ENCODE data around the gene CSNK2A1. TPM values are rescaled to one million over a fixed set of nuclear protein-coding genes. Genes with fewer than 3 reads are reported as not detected.
A peak's percentile ranks its signal among the peaks of the same experiment; 100 is the strongest.

CSNK2A1 gene
- total RNA-seq, 1 donor from 2014 or later, result 228 TPM

DNA sequence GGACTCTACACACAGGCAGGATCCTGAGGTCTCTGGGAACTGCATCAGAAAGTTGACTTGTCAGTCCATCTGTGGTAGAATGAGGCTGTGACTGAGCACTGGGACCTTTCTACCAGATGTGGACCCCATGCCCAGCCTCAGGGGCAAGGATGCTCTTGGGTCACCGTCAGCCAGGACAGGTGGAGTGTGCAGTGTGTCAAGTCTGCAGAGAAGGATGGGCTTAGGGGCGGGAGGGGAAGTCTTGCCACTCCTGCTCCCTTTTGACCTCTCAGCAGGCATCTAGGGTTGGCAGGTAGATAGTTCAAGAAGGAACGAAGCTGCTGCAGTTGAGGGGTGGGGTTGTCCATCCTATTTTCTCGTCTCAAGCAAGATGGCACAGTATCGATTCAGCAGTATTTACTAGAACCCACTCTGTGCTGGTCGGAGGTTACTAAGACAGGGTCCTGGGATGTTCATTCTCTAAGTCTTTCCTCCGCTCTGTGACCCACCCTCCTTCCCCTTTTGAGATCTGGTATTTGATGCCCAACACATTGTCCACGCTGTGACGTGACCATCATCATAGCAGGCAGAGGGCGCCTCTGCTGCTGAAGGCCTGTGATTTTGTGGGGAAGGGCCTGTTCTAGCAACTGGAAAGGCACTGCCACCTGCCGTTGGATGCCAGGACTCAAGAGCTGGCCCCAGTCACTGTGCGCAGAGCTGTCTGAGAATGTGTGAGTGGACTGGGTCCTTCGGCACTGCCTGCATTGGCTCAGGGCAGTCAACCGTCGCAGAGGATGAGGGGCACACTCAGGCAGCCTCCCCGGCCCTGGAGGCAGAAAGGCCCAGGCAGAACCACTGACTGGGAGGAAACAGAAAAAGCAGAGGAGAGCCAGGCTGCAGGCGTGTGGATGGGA is 112.3 kb downstream of the CSNK2A1 start:
- peak; percentile 56 for DNase-seq (ENCODE audit: low read depth)
- no peak overlapping the region for H3K4me3 ChIP-seq (ENCODE audit: low read depth, low read length)
- TF ChIP-seq, protein P1, sequence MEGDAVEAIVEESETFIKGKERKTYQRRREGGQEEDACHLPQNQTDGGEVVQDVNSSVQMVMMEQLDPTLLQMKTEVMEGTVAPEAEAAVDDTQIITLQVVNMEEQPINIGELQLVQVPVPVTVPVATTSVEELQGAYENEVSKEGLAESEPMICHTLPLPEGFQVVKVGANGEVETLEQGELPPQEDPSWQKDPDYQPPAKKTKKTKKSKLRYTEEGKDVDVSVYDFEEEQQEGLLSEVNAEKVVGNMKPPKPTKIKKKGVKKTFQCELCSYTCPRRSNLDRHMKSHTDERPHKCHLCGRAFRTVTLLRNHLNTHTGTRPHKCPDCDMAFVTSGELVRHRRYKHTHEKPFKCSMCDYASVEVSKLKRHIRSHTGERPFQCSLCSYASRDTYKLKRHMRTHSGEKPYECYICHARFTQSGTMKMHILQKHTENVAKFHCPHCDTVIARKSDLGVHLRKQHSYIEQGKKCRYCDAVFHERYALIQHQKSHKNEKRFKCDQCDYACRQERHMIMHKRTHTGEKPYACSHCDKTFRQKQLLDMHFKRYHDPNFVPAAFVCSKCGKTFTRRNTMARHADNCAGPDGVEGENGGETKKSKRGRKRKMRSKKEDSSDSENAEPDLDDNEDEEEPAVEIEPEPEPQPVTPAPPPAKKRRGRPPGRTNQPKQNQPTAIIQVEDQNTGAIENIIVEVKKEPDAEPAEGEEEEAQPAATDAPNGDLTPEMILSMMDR (IDR thresholded peaks at IDR 0.05; ENCODE audit: insufficient read depth, low read length, poor library complexity, severe bottlenecking), result peak; percentile 94

DNA sequence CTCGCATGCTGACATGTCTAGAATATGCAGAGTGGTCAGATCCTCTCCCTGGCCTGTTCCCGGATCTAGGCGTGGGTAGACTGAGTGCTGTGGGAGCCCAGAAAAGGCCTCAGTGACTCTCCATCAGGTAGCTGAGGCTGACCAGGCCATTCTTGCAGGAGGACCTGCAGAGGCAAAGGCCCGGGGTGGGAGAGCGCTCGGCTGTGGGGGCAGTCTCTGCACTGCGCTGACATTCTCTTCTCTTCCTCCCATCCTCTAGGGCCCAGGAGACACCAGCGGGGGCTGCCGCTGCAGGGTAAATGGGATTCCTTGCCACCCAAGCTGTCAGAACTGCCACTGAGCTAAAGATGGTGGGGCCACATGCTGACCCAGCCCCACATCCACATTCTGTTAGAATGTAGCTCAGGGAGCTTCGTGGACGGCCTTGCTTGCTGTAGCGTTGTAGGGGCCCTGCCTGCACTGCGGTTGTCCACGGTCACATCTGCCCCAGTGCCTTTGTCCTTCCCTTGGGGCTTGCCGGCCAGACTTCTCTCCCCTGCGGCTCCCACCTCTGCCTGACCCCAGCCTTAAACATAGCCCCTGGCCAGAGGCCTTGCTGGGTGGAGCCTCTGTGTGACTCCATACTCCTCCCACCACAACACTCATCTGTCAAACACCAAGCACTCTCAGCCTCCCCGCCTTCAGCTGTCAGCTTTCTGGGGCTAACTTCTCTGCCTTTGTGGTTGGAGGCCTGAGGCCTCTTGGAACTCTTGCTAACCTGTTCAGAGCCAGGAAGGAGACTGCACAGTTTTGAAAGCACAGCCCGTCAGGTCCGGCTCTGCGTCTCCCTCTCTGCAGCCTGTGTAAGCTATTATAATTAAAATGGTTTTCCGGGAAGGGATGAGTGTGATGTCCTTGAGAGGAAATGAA is 113.2 kb downstream of the CSNK2A1 start:
- H3K27me3 ChIP-seq (ENCODE audit: control insufficient read depth, insufficient read depth, low read length), result no peaks in the 10 kb centered on the region
- H3K36me3 ChIP-seq (ENCODE audit: control insufficient read depth, insufficient read depth, low read length), result peaks cover 4% of the 10 kb centered on the region
- H3K4me3 ChIP-seq (ENCODE audit: low read depth, low read length), result no peak overlapping the region
- no peak for DNase-seq (ENCODE audit: low read depth)
- TF ChIP-seq, protein P1 (IDR thresholded peaks at IDR 0.05; ENCODE audit: insufficient read depth, low read length, poor library complexity, severe bottlenecking), result no peak

More for the DNA sequence above, 112.3 kb downstream of the CSNK2A1 start:
- no peaks in the 10 kb centered on the region for H3K27me3 ChIP-seq (ENCODE audit: control insufficient read depth, insufficient read depth, low read length)
- H3K36me3 ChIP-seq (ENCODE audit: control insufficient read depth, insufficient read depth, low read length), result peaks cover 4% of the 10 kb centered on the region

DNA sequence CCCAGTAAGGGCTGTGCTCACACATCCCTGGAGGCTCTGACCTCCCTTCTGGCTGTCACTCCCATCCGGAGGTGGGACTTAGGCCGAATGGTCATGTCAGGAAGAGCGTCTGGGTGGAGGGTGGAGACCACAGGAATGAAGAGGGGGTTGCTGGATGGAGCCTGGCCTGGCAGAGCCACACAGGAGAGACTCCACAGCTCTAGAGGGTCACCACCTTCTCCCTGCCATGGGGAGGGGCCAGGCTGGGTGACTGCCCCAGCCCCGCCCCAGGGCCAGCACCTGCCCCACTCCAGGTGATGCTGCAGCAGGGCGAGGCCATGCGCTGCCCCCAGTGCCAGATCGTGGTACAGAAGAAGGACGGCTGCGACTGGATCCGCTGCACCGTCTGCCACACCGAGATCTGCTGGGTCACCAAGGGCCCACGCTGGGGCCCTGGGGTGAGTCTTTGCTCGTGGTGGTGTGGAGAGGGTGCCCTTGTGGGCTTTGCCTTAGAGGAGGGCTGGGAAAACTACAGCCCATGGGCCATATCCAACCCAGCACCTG is 114.9 kb downstream of the CSNK2A1 start:
- peaks cover 5% of the 10 kb centered on the region for H3K36me3 ChIP-seq (ENCODE audit: control insufficient read depth, insufficient read depth, low read length)
- H3K4me3 ChIP-seq (ENCODE audit: low read depth, low read length), result no peak overlapping the region
- no peaks in the 10 kb centered on the region for H3K27me3 ChIP-seq (ENCODE audit: control insufficient read depth, insufficient read depth, low read length)
- no peak for DNase-seq (ENCODE audit: low read depth)
- TF ChIP-seq, protein P1 (IDR thresholded peaks at IDR 0.05; ENCODE audit: insufficient read depth, low read length, poor library complexity, severe bottlenecking), result no peak

DNA sequence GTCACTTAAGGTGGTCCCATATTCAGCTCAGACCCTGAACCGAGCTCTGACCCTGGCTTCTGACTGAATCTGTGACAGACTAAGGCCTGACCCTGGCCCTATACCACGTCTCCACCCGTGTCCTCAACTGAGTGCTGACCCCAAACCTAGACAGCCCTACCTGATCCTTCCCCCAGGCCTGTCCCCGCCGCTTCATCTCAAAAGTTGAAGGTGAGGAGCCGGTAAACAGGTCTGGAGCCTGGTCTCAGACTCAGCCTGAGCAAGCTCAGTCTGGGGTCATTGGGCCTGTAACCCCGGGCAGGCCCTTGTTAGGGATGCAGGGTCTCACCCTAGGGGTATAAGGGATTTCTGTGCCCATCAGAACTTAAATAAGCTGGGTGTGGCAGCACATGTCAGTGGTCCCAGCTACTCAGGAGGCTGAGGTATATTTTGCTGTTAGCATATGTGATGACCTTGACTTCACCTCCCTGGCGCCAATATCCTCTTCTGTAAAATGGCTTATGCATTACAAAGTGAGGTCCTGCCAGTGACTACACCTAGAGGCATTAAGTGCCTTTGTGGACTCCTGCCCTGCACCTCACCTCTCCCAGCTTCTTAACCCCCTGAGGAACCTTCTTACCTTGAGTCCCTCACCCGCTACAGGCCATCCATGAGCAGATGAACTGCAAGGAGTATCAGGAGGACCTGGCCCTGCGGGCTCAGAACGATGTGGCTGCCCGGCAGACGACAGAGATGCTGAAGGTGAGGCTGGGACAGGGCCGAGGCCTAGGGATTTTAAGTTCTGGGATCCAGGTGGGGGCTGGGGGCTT is 115.5 kb downstream of the CSNK2A1 start:
- no peak for DNase-seq (ENCODE audit: low read depth)
- TF ChIP-seq, protein P1 (IDR thresholded peaks at IDR 0.05; ENCODE audit: insufficient read depth, low read length, poor library complexity, severe bottlenecking), result no peak
- H3K36me3 ChIP-seq (ENCODE audit: control insufficient read depth, insufficient read depth, low read length), result peaks cover 5% of the 10 kb centered on the region

DNA sequence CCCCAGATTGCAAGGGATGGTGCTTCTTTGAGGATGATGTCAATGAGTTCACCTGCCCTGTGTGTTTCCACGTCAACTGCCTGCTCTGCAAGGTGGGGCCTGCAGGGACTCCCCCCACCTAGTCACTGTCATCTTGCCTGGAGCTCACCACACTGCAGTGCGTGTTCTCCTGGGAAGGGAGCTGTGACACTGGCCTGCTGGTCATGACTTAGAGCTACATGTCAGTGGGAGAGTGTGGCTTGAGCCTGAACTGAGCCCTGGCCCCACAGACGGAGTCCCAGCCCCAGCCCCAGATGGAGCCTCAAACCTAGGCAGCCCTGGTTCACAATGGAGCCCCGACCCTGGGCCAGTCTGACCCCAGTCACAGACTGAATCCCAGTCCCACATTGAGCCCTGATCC is 116.2 kb downstream of the CSNK2A1 start:
- H3K27me3 ChIP-seq (ENCODE audit: control insufficient read depth, insufficient read depth, low read length), result no peaks in the 10 kb centered on the region
- DNase-seq (ENCODE audit: low read depth), result no peak
- peaks cover 5% of the 10 kb centered on the region for H3K36me3 ChIP-seq (ENCODE audit: control insufficient read depth, insufficient read depth, low read length)
- H3K4me3 ChIP-seq (ENCODE audit: low read depth, low read length), result no peak overlapping the region
- TF ChIP-seq, protein P1 (IDR thresholded peaks at IDR 0.05; ENCODE audit: insufficient read depth, low read length, poor library complexity, severe bottlenecking), result no peak

More for the DNA sequence above, 115.5 kb downstream of the CSNK2A1 start:
- Histone ChIP-seq H3K4me3 (ENCODE audit: low read depth, low read length) (no peak overlapping the region), H3K27me3 (ENCODE audit: control insufficient read depth, insufficient read depth, low read length) (no peaks in the 10 kb centered on the region)

Data from kidney epithelial cell (primary cell).